Prostate gland (tissue), 2 donors: ENCODE measurements around the gene NECTIN1.
A peak's percentile ranks its signal among the peaks of the same experiment; 100 is the strongest.

Experiments
- CTCF ChIP-seq, 4 experiments: fragments of 200-600 bp in 2 of 4; fragments of 450-650 bp in 2 of 4; sonication (generic) in 2 of 4; IDR thresholded peaks; 1 replicate in 3 of 4; 2 replicates in 1 of 4; pipeline ENCODE4 v1.5.1; 2016 to 2019; ENCODE audit warnings: antibody characterized with exemption in 4 of 4, mild to moderate bottlenecking in 2 of 4, moderate library complexity in 2 of 4
- POLR2AphosphoS5 ChIP-seq: sonication (generic); formaldehyde crosslinking; IDR thresholded peaks from one replicate; pipeline ENCODE4 v1.6.1; 2017; ENCODE audit warnings: antibody characterized with exemption

GRCh38 chr11:119680541-119681360, 48.2 kb downstream of the NECTIN1 start:
- no peak for TF ChIP-seq CTCF (IDR thresholded peaks at IDR 0.05)
- TF ChIP-seq POLR2AphosphoS5 = peak; percentile 32
